ENCODE data around the gene PDK3. TPM values are rescaled to one million over a fixed set of nuclear protein-coding genes. Genes with fewer than 3 reads are reported as not detected.

Gene PDK3
- polyA plus RNA-seq, 1 of the 3 experiments (the other 2 are of a cell fraction), result 2.5 TPM

- TF ChIP-seq FOXM1 (IDR thresholded peaks at IDR 0.05; ENCODE audit: low read depth) (no peak), FOXJ3 (CRISPR knock-in tag; IDR thresholded peaks at IDR 0.05) (no peak), USF1 (IDR thresholded peaks at IDR 0.05; ENCODE audit: borderline replicate concordance, low read depth) (no peak)
These were observed 14.8 kb downstream of the PDK3 start (continued) for GRCh38 chrX:24479924-24480323.

DNA sequence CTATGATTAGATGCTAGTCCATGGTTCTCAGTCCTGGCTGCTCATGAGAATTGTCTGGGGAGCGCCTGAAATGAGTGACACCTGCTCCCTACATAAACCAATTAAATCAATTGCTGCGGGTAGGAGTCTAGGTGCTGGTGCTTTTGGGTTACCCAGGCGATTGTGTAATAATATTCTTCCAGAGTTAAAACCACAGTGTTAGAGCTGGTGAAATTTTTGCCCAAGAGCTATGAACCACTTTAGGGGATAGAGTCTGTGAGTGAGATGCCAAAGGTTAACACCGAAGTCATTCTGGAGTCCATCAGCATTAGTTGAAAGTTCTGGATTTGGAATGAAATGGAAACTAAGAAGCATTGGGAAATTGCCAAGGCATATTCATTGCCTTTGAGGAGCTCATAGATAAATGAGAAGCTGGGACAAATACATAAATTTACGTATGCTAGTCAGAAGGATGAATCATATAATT is 15.3 kb downstream of the PDK3 start:
- H3K4me2 ChIP-seq, result no peak overlapping the region
- POLR2A ChIA-PET, result no interaction called here
- H4K20me1 ChIP-seq (ENCODE audit: insufficient read depth), result no peaks in the 10 kb centered on the region
- 61% methylated on average over 5 of the region's 5 CpGs for WGBS (ENCODE audit: low lambda C conversion rate)
- H3K79me2 ChIP-seq (ENCODE audit: insufficient read depth), result no peaks in the 10 kb centered on the region
- no peak overlapping the region for H3K27ac ChIP-seq (ENCODE audit: low read depth in 2 of 2, low read length in 1 of 2)
- no peak overlapping the region for H2AFZ ChIP-seq (ENCODE audit: low read depth)
- H3K4me1 ChIP-seq (ENCODE audit: control insufficient read depth in 1 of 2, insufficient read depth in 2 of 2, low read depth in 1 of 2, low read length in 1 of 2), result no peaks in the 10 kb centered on the region
- no peaks in the 10 kb centered on the region for H3K27me3 ChIP-seq (ENCODE audit: insufficient read depth)
- H3K4me3 ChIP-seq (ENCODE audit: low read depth in 2 of 2, low read length in 1 of 2), result no peak overlapping the region
- DNase-seq, result no peak
- no peaks in the 10 kb centered on the region for H3K9me2 ChIP-seq
- CTCF ChIA-PET, result no interaction called here
- no peaks in the 10 kb centered on the region for H3F3A ChIP-seq (replicated peaks; ENCODE audit: insufficient read depth)
- no peaks in the 10 kb centered on the region for H3K9me3 ChIP-seq
- TF ChIP-seq TCF12 (IDR thresholded peaks at IDR 0.05) (no peak), FOSL2 (IDR thresholded peaks at IDR 0.05; ENCODE audit: borderline replicate concordance, low read depth) (no peak), RFX5 (IDR thresholded peaks at IDR 0.05; ENCODE audit: low read length) (no peak), ELF1 (IDR thresholded peaks at IDR 0.05) (no peak), USF2 (IDR thresholded peaks at IDR 0.05; ENCODE audit: borderline replicate concordance, low read depth, low read length) (no peak), NRF1 (IDR thresholded peaks at IDR 0.05; ENCODE audit: low read depth, low read length) (no peak), RAD21 (IDR thresholded peaks at IDR 0.05; ENCODE audit: low read length) (no peak), ZBTB33 (IDR thresholded peaks at IDR 0.05; ENCODE audit: borderline replicate concordance, low read depth) (no peak), POLR2AphosphoS5 (IDR thresholded peaks at IDR 0.05; ENCODE audit: low read depth, low read length) (no peak), SIN3A (IDR thresholded peaks at IDR 0.05; ENCODE audit: borderline replicate concordance, low read depth, low read length) (no peak), EZH2phosphoT487 (IDR thresholded peaks at IDR 0.05; ENCODE audit: borderline replicate concordance, low read depth) (no peak), RCOR1 (IDR thresholded peaks at IDR 0.05; ENCODE audit: low read length) (no peak)
- TF ChIP-seq, protein P1, sequence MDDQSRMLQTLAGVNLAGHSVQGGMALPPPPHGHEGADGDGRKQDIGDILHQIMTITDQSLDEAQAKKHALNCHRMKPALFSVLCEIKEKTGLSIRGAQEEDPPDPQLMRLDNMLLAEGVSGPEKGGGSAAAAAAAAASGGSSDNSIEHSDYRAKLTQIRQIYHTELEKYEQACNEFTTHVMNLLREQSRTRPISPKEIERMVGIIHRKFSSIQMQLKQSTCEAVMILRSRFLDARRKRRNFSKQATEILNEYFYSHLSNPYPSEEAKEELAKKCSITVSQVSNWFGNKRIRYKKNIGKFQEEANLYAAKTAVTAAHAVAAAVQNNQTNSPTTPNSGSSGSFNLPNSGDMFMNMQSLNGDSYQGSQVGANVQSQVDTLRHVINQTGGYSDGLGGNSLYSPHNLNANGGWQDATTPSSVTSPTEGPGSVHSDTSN (IDR thresholded peaks at IDR 0.05), result no peak
- H3K36me3 ChIP-seq (replicated peaks in 1 of 2; ENCODE audit: control insufficient read depth in 1 of 2, insufficient read depth in 2 of 2, low read length in 1 of 2), result no peaks in the 10 kb centered on the region
- no peak overlapping the region for H3K9ac ChIP-seq

Data from SK-N-SH (cell line).